ENCODE data around the gene STRIP1.
A peak's percentile ranks its signal among the peaks of the same experiment; 100 is the strongest.

Gene STRIP1

GRCh38 chr1:110098222-110099026 is 64.0 kb downstream of the STRIP1 start:
- DNase-seq = peak; percentile 81

GRCh38 chr1:110100335-110100734 is 65.9 kb downstream of the STRIP1 start:
- no peak for DNase-seq

- DNase-seq = no peak
These were observed 67.7 kb downstream of the STRIP1 start for GRCh38 chr1:110102081-110102480.
